Measurements from ENCODE around the gene OSBPL10. TPM values are rescaled to one million over a fixed set of nuclear protein-coding genes. Genes with fewer than 3 reads are reported as not detected.
A peak's percentile ranks its signal among the peaks of the same experiment; 100 is the strongest.

Gene OSBPL10
- total and polyA plus RNA-seq, 2 experiments from 2014 or later: 2.2 to 7.7 TPM

DNA sequence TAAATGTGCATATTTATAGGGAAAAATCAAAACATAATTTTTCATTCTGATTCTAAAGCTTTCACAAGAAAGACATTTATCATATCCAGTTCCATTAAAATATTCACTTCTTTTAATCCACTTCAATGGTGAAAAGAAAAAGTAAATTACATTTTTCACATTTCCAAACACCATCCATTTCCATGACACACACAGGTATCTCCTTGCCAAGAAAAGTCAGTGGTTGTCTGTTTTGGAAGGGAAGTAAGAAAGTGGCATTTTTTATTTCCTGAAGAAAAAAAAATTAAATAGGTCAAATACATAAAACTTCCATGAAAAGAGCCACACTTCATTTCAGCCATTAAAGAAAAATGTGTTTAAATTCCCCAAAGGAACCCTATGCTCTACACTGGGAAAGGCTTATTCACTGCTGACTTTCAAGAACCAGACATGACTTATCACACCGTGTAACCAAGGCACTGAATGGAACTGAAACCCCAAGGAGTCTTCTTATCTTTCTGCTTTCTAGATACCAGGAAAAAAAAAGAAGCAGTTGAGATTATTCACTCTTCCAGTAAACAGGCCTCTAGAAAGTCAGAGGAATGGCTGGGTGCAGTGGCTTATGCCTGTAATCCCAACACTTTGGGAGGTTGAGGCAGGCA lies 44.5 kb downstream of the OSBPL10 start:
- H3K9me3 ChIP-seq (ENCODE audit: low read depth): no peaks in the 10 kb centered on the region
- no peak overlapping the region for H3K4me3 ChIP-seq
- H3K4me1 ChIP-seq (ENCODE audit: low read depth): peaks cover 4% of the 10 kb centered on the region
- H3K36me3 ChIP-seq: no peaks in the 10 kb centered on the region
- H3K27ac ChIP-seq: no peak overlapping the region
- no peaks in the 10 kb centered on the region for H3K27me3 ChIP-seq
- peak in 1 of 2 donors; percentile 76 for DNase-seq (ENCODE audit: low read depth in 1 of 2, low spot score in 1 of 2)
- TF ChIP-seq, protein P1, sequence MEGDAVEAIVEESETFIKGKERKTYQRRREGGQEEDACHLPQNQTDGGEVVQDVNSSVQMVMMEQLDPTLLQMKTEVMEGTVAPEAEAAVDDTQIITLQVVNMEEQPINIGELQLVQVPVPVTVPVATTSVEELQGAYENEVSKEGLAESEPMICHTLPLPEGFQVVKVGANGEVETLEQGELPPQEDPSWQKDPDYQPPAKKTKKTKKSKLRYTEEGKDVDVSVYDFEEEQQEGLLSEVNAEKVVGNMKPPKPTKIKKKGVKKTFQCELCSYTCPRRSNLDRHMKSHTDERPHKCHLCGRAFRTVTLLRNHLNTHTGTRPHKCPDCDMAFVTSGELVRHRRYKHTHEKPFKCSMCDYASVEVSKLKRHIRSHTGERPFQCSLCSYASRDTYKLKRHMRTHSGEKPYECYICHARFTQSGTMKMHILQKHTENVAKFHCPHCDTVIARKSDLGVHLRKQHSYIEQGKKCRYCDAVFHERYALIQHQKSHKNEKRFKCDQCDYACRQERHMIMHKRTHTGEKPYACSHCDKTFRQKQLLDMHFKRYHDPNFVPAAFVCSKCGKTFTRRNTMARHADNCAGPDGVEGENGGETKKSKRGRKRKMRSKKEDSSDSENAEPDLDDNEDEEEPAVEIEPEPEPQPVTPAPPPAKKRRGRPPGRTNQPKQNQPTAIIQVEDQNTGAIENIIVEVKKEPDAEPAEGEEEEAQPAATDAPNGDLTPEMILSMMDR (IDR thresholded peaks at IDR 0.05; ENCODE audit: low read depth, low read length): no peak

DNA sequence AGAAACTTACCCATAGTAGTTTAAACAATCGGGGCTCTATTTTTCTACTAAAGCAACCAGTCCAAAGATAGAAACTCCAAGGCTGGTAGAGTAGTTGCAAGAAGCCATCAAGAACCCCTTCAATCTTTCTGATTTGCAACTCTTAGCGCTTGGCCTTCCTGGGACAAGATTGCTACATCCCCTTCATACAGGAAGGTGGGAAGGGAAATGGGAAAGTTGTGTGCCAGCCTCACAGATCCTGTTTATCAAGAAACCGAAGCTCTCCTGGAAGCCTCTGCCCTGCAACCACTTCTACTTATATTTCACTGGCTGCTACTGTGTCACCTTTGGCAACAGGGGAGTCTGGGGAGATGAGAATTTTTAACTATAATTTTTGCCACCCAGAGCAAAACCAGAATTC lies 46.2 kb downstream of the OSBPL10 start:
- no peaks in the 10 kb centered on the region for H3K4me1 ChIP-seq (ENCODE audit: low read depth)
- peak in 1 of 2 donors; percentile 26 for DNase-seq (ENCODE audit: low read depth in 1 of 2, low spot score in 1 of 2)
- TF ChIP-seq, protein P1 (IDR thresholded peaks at IDR 0.05; ENCODE audit: low read depth, low read length): no peak
- H3K4me3 ChIP-seq: no peak overlapping the region
- no peak overlapping the region for H3K27ac ChIP-seq
- H3K27me3 ChIP-seq: no peaks in the 10 kb centered on the region
- H3K36me3 ChIP-seq: no peaks in the 10 kb centered on the region
- H3K9me3 ChIP-seq (ENCODE audit: low read depth): no peaks in the 10 kb centered on the region

DNA sequence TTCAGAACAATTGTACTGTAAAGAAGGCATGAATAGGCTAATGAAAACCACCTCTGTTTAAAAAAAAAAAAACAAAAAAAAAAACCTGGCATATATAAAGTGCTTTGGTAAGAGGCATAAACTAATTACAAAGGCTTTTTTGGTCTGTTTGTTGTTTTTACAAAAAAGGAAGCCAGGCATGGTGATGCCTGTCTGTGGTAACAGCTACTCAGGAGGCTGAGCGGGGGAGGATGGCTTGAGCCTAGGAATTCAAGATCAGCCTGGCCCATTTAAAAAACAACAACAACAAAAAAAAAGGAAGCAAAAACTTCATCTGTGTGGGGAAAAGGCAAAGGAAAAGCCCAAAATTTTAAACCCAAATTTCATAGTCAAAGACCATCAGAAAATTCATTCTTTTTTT lies 47.0 kb downstream of the OSBPL10 start:
- Histone ChIP-seq H3K4me1 (ENCODE audit: low read depth) (no peaks in the 10 kb centered on the region), H3K27me3 (no peaks in the 10 kb centered on the region), H3K27ac (no peak overlapping the region), H3K36me3 (no peaks in the 10 kb centered on the region), H3K9me3 (ENCODE audit: low read depth) (no peaks in the 10 kb centered on the region), H3K4me3 (no peak overlapping the region)
- TF ChIP-seq, protein P1 (IDR thresholded peaks at IDR 0.05; ENCODE audit: low read depth, low read length): no peak
- peak in 1 of 2 donors; percentile 40 for DNase-seq (ENCODE audit: low read depth in 1 of 2, low spot score in 1 of 2)

DNA sequence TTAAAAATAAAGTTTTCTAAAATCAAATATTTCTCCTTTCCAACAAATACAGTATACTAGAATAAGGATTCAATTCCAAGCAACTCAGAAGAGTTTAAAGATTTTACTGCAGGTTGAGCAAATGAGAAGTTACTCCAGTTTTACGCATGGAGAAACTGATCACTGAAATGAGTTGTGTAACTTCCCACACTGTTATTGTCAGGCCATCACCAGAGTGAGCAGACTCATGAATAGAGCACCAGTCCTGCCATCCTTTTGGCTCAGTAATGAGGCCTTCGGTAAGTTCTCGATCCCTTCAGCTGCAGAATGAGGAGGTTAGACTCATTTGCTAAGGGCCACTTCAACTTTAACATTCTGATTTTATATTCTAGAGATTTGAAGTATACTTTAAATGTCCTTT lies 48.1 kb downstream of the OSBPL10 start:
- Histone ChIP-seq H3K27ac (no peak overlapping the region), H3K36me3 (no peaks in the 10 kb centered on the region), H3K9me3 (ENCODE audit: low read depth) (no peaks in the 10 kb centered on the region), H3K4me1 (ENCODE audit: low read depth) (no peaks in the 10 kb centered on the region), H3K4me3 (no peak overlapping the region), H3K27me3 (no peaks in the 10 kb centered on the region)
- DNase-seq (ENCODE audit: low read depth in 1 of 2, low spot score in 1 of 2): no peak
- TF ChIP-seq, protein P1 (IDR thresholded peaks at IDR 0.05; ENCODE audit: low read depth, low read length): no peak

DNA sequence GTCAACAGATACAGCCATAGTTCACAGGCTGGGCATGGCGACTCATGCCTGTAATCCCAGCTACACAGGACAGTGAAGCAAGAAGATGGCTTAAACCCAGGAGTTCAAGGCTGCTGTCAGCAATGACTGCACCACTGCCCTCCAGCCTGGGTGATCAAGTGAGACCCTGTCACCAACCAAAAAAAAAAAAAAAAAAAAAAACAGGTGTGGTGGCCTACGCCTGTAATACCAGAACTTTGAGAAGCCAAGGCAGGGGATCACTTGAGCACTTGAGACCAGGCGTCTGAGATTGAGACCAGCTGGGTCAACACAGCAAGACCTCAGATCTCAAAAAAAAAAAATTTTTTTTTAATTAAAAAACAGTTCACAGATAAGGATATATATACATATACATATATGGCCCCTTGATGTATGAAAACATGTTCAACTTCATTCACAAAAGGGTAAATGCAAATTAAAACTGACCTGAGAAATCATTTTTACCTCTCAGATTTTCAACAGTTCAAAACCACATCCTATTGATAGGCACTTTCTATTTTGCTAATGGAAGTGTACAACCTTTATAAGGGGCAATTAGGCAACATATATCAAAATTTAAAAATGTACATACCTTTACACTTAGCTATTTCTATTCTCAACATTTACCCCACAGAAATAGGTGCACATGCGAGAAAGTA lies 51.1 kb downstream of the OSBPL10 start:
- no peak for DNase-seq (ENCODE audit: low read depth in 1 of 2, low spot score in 1 of 2)
- TF ChIP-seq, protein P1 (IDR thresholded peaks at IDR 0.05; ENCODE audit: low read depth, low read length): no peak
- no peak overlapping the region for H3K27ac ChIP-seq

More for the DNA sequence above, 51.1 kb downstream of the OSBPL10 start:
- Histone ChIP-seq H3K27me3 (no peaks in the 10 kb centered on the region), H3K9me3 (ENCODE audit: low read depth) (no peaks in the 10 kb centered on the region), H3K4me3 (no peak overlapping the region), H3K4me1 (ENCODE audit: low read depth) (no peaks in the 10 kb centered on the region), H3K36me3 (no peaks in the 10 kb centered on the region)

All from cardiac muscle cell (in vitro differentiated cells and primary cell).